Body of pancreas (tissue), 4 donors: ENCODE results near the gene ME3. TPM values are rescaled to one million over a fixed set of nuclear protein-coding genes. Genes with fewer than 3 reads are reported as not detected.

Experiments used
- ATAC-seq: fragments of 150-250 bp; one replicate; pipeline ENCODE4 v1.9.1; 2016
- DNase-seq, 4 donors: peaks; one replicate each; pipeline ENCODE4 v3.0.0-alpha.2; 2019
- H3K27ac ChIP-seq, 4 donors: fragments of 200-600 bp; sonication (generic); 1 replicate in 3 of 4; 2 replicates in 1 of 4; pipeline versions ENCODE4 v1.5.1 to v1.6.1; 2016 to 2019; ENCODE audit warnings: mild to moderate bottlenecking in 1 of 4, mixed read lengths in 1 of 4, moderate library complexity in 1 of 4
- H3K27me3 ChIP-seq, 2 donors: fragments of 200-600 bp; sonication (generic); one replicate each; pipeline ENCODE4 v1.6.0; 2016; ENCODE audit warnings: mild to moderate bottlenecking in 1 of 2
- H3K36me3 ChIP-seq, 2 donors: fragments of 200-600 bp; sonication (generic); replicated peaks in 1 of 2; 2 replicates each; pipeline ENCODE4 v1.5.1; 2016; ENCODE audit warnings: low read depth in 2 of 2; ENCODE audit not compliant: insufficient read depth in 1 of 2
- H3K4me1 ChIP-seq: fragments of 200-600 bp; sonication (generic); one replicate; pipeline ENCODE4 v1.6.0; 2016
- H3K4me3 ChIP-seq, 2 donors: fragments of 200-600 bp; sonication (generic); 1 replicate in 1 of 2; 2 replicates in 1 of 2; pipeline ENCODE4 v1.5.1; 2016 to 2019
- H3K9me3 ChIP-seq, 3 donors: fragments of 200-600 bp; sonication (generic); 1 replicate in 2 of 3; 2 replicates in 1 of 3; pipeline ENCODE4 v1.5.1; 2016
- POLR2A ChIP-seq, 3 donors: fragments of 450-650 bp; IDR thresholded peaks; one replicate each; pipeline ENCODE4 v1.6.1; 2016; ENCODE audit warnings: antibody characterized with exemption in 3 of 3, mild to moderate bottlenecking in 2 of 3
- WGBS, 2 donors: methylation state at CpG; one replicate each; pipeline ENCODE4 v1.1.5; 2017; 5-methylcytosine and 5-hydroxymethylcytosine counted together
- intact Hi-C: fragments of 100-400 bp; cut with DNase I; formaldehyde crosslinking; loops from one replicate; pipeline ENCODE4 v1.15.1; 2023
- total RNA-seq, 2 donors: library from RNA; depleted of rRNA; stranded (reverse); fragments of >200 nt; gene quantifications; one replicate each; pipeline ENCODE4 v1.1.0, GENCODE V29; 2016
- TF ChIP-seq, protein P1 (sequence below), 7 experiments: fragments of 450-650 bp in 4 of 7; fragments of 200-600 bp in 3 of 7; sonication (generic) in 3 of 7; IDR thresholded peaks; one replicate each; pipeline ENCODE4 v1.5.1; 2016 to 2019; ENCODE audit warnings: antibody characterized with exemption in 7 of 7

The ME3 gene
- total RNA-seq, 2 donors from 2014 or later = 20.8 to 54.7 TPM

DNA sequence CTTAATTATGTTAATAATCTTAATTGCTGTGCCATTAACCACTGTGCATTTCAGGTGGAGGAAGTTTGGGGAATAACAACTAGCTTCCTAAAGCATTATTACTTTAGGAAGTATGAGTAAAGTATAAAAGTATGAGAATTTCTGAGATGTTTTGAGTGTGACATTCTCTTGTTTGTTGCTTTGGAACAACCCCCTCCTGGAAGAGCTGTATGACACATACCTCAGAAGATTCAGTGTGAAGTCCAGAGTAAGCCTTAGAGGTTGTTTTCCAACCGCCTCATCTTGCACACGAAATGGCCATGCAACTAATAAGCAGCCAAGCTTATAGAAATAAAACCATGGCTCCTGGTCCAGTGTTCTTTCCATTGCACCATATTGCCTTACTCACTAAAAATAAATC is 276.0 kb downstream of the ME3 start:
- Histone ChIP-seq H3K27me3 (no peaks in the 10 kb centered on the region), H3K27ac (no peak overlapping the region), H3K4me3 (no peak overlapping the region), H3K4me1 (no peaks in the 10 kb centered on the region), H3K36me3 (no peaks in the 10 kb centered on the region), H3K9me3 (no peaks in the 10 kb centered on the region)
- ATAC-seq = no peak
- 90 to 92% methylated on average over 2 of the region's 2 CpGs for WGBS, 2 donors
- DNase-seq = no peak
- TF ChIP-seq POLR2A (IDR thresholded peaks at IDR 0.05) = no peak
- TF ChIP-seq, protein P1, sequence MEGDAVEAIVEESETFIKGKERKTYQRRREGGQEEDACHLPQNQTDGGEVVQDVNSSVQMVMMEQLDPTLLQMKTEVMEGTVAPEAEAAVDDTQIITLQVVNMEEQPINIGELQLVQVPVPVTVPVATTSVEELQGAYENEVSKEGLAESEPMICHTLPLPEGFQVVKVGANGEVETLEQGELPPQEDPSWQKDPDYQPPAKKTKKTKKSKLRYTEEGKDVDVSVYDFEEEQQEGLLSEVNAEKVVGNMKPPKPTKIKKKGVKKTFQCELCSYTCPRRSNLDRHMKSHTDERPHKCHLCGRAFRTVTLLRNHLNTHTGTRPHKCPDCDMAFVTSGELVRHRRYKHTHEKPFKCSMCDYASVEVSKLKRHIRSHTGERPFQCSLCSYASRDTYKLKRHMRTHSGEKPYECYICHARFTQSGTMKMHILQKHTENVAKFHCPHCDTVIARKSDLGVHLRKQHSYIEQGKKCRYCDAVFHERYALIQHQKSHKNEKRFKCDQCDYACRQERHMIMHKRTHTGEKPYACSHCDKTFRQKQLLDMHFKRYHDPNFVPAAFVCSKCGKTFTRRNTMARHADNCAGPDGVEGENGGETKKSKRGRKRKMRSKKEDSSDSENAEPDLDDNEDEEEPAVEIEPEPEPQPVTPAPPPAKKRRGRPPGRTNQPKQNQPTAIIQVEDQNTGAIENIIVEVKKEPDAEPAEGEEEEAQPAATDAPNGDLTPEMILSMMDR (IDR thresholded peaks at IDR 0.05) = no peak
- intact Hi-C loops = no loop called here

DNA sequence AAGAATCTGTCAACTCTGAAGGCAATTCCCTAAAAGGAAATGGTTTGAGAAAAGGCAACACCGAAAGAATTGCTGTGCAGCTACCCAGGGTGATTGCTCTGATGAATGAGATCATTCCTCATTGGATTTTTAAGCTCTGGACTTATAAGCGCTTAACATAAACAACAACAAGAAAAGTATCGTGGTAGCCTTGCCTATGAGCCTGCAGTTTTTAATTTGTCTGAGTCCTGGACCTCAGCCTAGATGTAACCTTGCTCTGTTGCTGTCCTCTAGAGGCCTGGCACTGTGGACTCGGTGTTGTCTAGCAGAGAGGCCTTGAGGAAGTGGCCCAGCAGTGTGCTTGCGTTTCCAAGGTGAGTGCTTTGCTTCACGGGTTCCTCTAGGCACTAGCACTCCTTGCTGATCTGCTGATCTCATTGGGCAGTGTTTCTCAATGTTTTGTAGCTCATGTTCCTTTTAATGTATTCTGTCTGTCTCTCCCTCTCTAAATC is 277.3 kb downstream of the ME3 start:
- H3K4me1 ChIP-seq = no peaks in the 10 kb centered on the region
- H3K9me3 ChIP-seq = no peaks in the 10 kb centered on the region
- TF ChIP-seq, protein P1 (IDR thresholded peaks at IDR 0.05) = no peak
- no peak for TF ChIP-seq POLR2A (IDR thresholded peaks at IDR 0.05)
- no peak overlapping the region for H3K4me3 ChIP-seq
- no peaks in the 10 kb centered on the region for H3K36me3 ChIP-seq
- peak in 3 of 4 donors; percentile 9 to 38 (median 19) for DNase-seq
- no peak overlapping the region for H3K27ac ChIP-seq
- H3K27me3 ChIP-seq = no peaks in the 10 kb centered on the region
- intact Hi-C loops = no loop called here
- 44 to 47% methylated on average over 6 of the region's 6 CpGs for WGBS, 2 donors
- ATAC-seq = no peak

Other genes with a start within 250 kb of the ME3 start
- 10 to 100 TPM in 1 of 2 donors, 1 to 10 TPM in 1; 4.0 to 20.0 TPM for gene PRSS23, start 127.9 kb upstream of the ME3 start, total RNA-seq